ENCODE data around the gene PCSK5.

PCSK5 gene

GRCh38 chr9:75967556-75967955 is 77.1 kb downstream of the PCSK5 start:
- DNase-seq: no peak

GRCh38 chr9:75974016-75974766 is 83.7 kb downstream of the PCSK5 start:
- DNase-seq: no peak

GRCh38 chr9:75975071-75975470 is 84.6 kb downstream of the PCSK5 start:
- DNase-seq: no peak

GRCh38 chr9:75976549-75976948 is 86.1 kb downstream of the PCSK5 start:
- DNase-seq: no peak

- DNase-seq: no peak
Observed at GRCh38 chr9:75979362-75979761, 88.9 kb downstream of the PCSK5 start.

GRCh38 chr9:75983319-75984045 is 93.0 kb downstream of the PCSK5 start:
- no peak for DNase-seq

- DNase-seq: no peak
Observed at GRCh38 chr9:75985515-75985914, 95.0 kb downstream of the PCSK5 start.

GRCh38 chr9:75988663-75989062 is 98.2 kb downstream of the PCSK5 start:
- DNase-seq: no peak

GRCh38 chr9:75990156-75990555 is 99.7 kb downstream of the PCSK5 start:
- no peak for DNase-seq

- DNase-seq: no peak
Observed at GRCh38 chr9:75990576-75991304, 100.3 kb downstream of the PCSK5 start.

- DNase-seq: no peak
Observed at GRCh38 chr9:75992482-75993206, 102.2 kb downstream of the PCSK5 start.

GRCh38 chr9:75993434-75993833 is 103.0 kb downstream of the PCSK5 start:
- DNase-seq: no peak

GRCh38 chr9:75995066-75995465 is 104.6 kb downstream of the PCSK5 start:
- DNase-seq: no peak

- DNase-seq: no peak
Observed at GRCh38 chr9:75996726-75997125, 106.3 kb downstream of the PCSK5 start.

GRCh38 chr9:75997206-75997605 is 106.7 kb downstream of the PCSK5 start:
- no peak for DNase-seq

- DNase-seq: no peak
Observed at GRCh38 chr9:75998096-75998780, 107.8 kb downstream of the PCSK5 start.

- DNase-seq: no peak
Observed at GRCh38 chr9:76001459-76001858, 111.0 kb downstream of the PCSK5 start.

- DNase-seq: no peak
Observed at GRCh38 chr9:76003041-76003440, 112.6 kb downstream of the PCSK5 start.

GRCh38 chr9:76004526-76004925 is 114.1 kb downstream of the PCSK5 start:
- no peak for DNase-seq

- DNase-seq: no peak
Observed at GRCh38 chr9:76007935-76008334, 117.5 kb downstream of the PCSK5 start.

GRCh38 chr9:76013809-76014208 is 123.3 kb downstream of the PCSK5 start:
- no peak for DNase-seq

GRCh38 chr9:76018235-76018634 is 127.8 kb downstream of the PCSK5 start:
- DNase-seq: no peak

- no peak for DNase-seq
Observed at GRCh38 chr9:76018761-76019160, 128.3 kb downstream of the PCSK5 start.
